Subcutaneous abdominal adipose tissue (tissue), 5 donors: ENCODE data around the gene GRB14.
"Not testable (repeated sequence)": the region's sequence is repeated elsewhere in the genome, so short reads cannot be mapped to it uniquely, and the experiment has no call there.

ENCODE experiments used
- H3K27ac ChIP-seq: one replicate; pipeline ENCODE4 v1.7.0; 2013; ENCODE audit warnings: low read depth, mild to moderate bottlenecking, inconsistent platforms, low read length, moderate library complexity
- H3K27me3 ChIP-seq, 5 donors: one replicate each; pipeline ENCODE4 v1.7.0; 2013; ENCODE audit warnings: low read length in 5 of 5, inconsistent platforms in 1 of 5; ENCODE audit not compliant: control insufficient read depth in 5 of 5, insufficient read depth in 4 of 5
- H3K36me3 ChIP-seq, 5 donors: one replicate each; pipeline ENCODE4 v1.7.0; 2013; ENCODE audit warnings: low read length in 5 of 5; ENCODE audit not compliant: control insufficient read depth in 5 of 5, insufficient read depth in 5 of 5
- H3K4me1 ChIP-seq, 5 donors: one replicate each; pipeline ENCODE4 v1.7.0; 2013; ENCODE audit warnings: low read length in 5 of 5, mild to moderate bottlenecking in 3 of 5, moderate library complexity in 1 of 5; ENCODE audit not compliant: control insufficient read depth in 5 of 5, insufficient read depth in 5 of 5
- H3K4me3 ChIP-seq, 5 donors: one replicate each; pipeline ENCODE4 v1.7.0; 2013; ENCODE audit warnings: low read length in 5 of 5, low read depth in 1 of 5
- H3K9ac ChIP-seq, 5 donors: one replicate each; pipeline ENCODE4 v1.7.0; 2013; ENCODE audit warnings: low read length in 5 of 5, mild to moderate bottlenecking in 4 of 5, moderate library complexity in 3 of 5
- H3K9me3 ChIP-seq, 5 donors: one replicate each; pipeline ENCODE4 v1.7.0; 2013; ENCODE audit warnings: low read length in 5 of 5; ENCODE audit not compliant: control insufficient read depth in 5 of 5
- donor health status: healthy.
- donor health status: healthy.
- donor health status: healthy.
- donor health status: healthy.
- donor health status: healthy.

The GRB14 gene

DNA sequence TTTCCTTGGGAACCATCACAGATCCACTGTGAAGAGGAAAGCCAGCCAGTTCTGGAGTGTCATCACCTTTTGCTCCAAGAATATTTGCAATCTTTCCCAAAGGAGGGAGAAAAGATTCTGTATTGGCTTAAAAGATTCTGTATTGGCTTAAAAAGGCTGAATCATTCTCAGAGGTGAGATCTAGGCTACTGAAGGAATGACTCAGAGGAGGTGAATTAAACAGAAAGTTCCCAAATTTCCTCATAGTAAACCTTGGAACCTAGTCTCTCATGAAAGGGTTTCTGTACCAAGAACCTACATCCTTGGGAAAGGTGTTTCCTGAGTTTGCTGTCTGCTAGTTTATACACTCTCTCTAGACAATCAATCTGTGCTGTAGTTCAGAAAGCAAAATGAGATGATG lies 34.1 kb upstream of the GRB14 start:
- H3K9ac ChIP-seq = no peak overlapping the region
- H3K27me3 ChIP-seq = no peaks in the 10 kb centered on the region
- no peak overlapping the region for H3K27ac ChIP-seq
- peaks cover 0 to 24% (median 9%) of the 10 kb centered on the region in 5 donors for H3K36me3 ChIP-seq
- H3K9me3 ChIP-seq = peaks cover 3 to 43% (median 20%) of the 10 kb centered on the region in 5 donors
- H3K4me1 ChIP-seq = peaks cover 0 to 3% (median 0%) of the 10 kb centered on the region in 5 donors
- no peak overlapping the region for H3K4me3 ChIP-seq

GRCh38 chr2:164651361-164651760 lies 30.1 kb upstream of the GRB14 start:
- peaks cover 15 to 71% (median 56%) of the 10 kb centered on the region in 5 donors for H3K9me3 ChIP-seq
- no peaks in the 10 kb centered on the region for H3K27me3 ChIP-seq
- H3K36me3 ChIP-seq = peaks cover 0 to 10% (median 0%) of the 10 kb centered on the region in 5 donors
- peaks cover 0 to 3% (median 0%) of the 10 kb centered on the region in 5 donors for H3K4me1 ChIP-seq
- H3K4me3 ChIP-seq = peak overlapping the region in 2 of 5 donors; percentile 11 to 18
- no peak overlapping the region for H3K9ac ChIP-seq
- H3K27ac ChIP-seq = no peak overlapping the region

GRCh38 chr2:164644036-164644700 lies 22.9 kb upstream of the GRB14 start:
- no peaks in the 10 kb centered on the region for H3K36me3 ChIP-seq
- H3K4me3 ChIP-seq = no peak overlapping the region
- H3K27me3 ChIP-seq = no peaks in the 10 kb centered on the region
- H3K27ac ChIP-seq = no peak overlapping the region
- no peak overlapping the region for H3K9ac ChIP-seq
- H3K9me3 ChIP-seq = peaks cover 6 to 36% (median 33%) of the 10 kb centered on the region in 5 donors
- no peaks in the 10 kb centered on the region for H3K4me1 ChIP-seq

DNA sequence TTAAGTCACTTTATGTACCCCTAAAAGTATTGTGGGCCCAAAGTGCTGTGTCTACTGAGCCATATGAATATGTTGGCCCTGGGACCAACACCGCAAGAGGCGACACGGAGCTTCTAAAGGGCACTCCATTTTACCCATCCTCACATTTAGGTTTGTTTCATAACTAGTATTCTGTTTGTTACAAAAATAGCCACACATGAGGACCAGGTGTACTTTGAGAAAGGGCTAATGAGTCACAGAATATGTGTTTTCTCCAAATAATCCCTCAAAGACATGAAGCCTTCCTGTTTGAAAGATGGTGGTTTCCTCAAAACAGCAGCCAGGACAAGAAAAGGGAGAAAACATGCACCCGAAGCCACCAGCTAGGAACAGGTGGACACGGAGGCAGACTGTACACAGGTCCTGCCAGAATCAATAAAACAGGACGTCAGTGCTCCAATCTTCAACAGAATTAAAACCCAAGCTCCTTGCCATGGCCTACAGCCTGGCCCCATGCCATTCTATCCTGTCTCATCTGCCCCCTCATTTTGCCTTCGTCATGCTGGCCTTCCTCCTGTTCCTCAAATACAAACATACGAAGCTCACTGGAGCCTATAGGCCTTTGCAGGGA lies 21.8 kb upstream of the GRB14 start:
- H3K4me1 ChIP-seq = no peaks in the 10 kb centered on the region
- H3K27me3 ChIP-seq = no peaks in the 10 kb centered on the region
- H3K27ac ChIP-seq = no peak overlapping the region
- no peak overlapping the region for H3K4me3 ChIP-seq
- H3K36me3 ChIP-seq = no peaks in the 10 kb centered on the region
- H3K9me3 ChIP-seq = peaks cover 1 to 27% (median 22%) of the 10 kb centered on the region in 5 donors
- no peak overlapping the region for H3K9ac ChIP-seq

- Histone ChIP-seq H3K9ac (no peak overlapping the region), H3K4me3 (no peak overlapping the region), H3K27ac (no peak overlapping the region), H3K36me3 (no peaks in the 10 kb centered on the region), H3K27me3 (no peaks in the 10 kb centered on the region), H3K9me3 (peaks cover 0 to 22% (median 15%) of the 10 kb centered on the region in 5 donors), H3K4me1 (no peaks in the 10 kb centered on the region)
Measured at GRCh38 chr2:164642268-164642667, 21.0 kb upstream of the GRB14 start.

- H3K4me1 ChIP-seq, H3K4me3 ChIP-seq, H3K27ac ChIP-seq, H3K27me3 ChIP-seq, H3K9me3 ChIP-seq, H3K36me3 ChIP-seq, H3K9ac ChIP-seq: not testable (repeated sequence)
Measured at GRCh38 chr2:164628319-164628718, 7.0 kb upstream of the GRB14 start.

DNA sequence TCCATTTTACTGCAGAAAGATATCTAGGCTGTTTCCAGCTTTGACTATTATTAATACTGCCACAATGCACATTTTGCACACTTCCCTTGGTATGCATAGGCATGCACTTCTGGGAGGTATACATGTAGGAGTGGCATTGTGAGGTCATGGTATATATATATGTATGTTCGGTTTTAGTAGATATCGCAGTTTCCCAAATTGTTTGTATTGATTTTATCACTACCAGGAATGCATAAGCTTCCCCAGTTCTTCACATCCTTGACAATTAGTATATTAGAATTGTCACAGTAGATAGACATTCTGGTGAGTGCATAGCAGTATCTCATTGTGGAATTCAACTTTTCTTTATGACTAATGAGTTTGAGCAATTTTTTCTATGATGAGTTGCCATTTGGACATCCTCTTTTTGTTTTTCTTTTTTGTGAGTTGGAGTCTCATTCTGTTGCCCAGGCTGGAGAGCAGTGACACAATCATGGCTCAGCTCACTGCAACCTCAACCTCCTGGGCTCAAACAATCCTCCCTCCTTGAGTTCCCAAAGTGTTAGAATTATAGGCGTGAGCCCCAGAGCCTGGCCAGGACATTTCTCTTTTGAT lies 4.2 kb upstream of the GRB14 start:
- H3K4me3 ChIP-seq = no peak overlapping the region

DNA sequence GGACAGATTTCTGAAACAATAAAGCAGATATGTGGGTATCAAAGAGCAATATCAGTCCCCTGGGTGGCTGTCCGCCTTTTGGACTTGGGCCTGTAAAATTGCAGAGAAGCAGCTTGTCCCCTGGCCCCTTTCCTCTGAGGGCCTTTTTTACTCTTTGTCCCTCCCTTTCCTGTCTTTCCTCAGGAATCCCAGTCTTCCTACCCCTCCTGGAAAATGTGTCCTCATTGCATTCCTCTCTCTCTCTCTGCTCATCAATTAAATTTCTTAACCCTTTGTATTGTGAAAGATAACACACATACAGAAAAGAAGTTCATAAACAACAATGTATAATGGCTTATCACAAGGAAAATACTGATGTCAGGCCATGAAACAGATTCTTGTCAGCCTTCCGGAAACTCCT lies 3.0 kb upstream of the GRB14 start:
- H3K27ac ChIP-seq = no peak overlapping the region
- peaks cover 0 to 3% (median 0%) of the 10 kb centered on the region in 5 donors for H3K27me3 ChIP-seq
- no peaks in the 10 kb centered on the region for H3K36me3 ChIP-seq
- H3K9ac ChIP-seq = no peak overlapping the region
- H3K4me3 ChIP-seq = no peak overlapping the region
- no peaks in the 10 kb centered on the region for H3K9me3 ChIP-seq
- peaks cover 0 to 19% (median 8%) of the 10 kb centered on the region in 5 donors for H3K4me1 ChIP-seq

More for the DNA sequence above, 4.2 kb upstream of the GRB14 start:
- Histone ChIP-seq H3K27me3 (peaks cover 0 to 3% (median 0%) of the 10 kb centered on the region in 5 donors), H3K27ac (no peak overlapping the region), H3K9ac (no peak overlapping the region), H3K36me3 (no peaks in the 10 kb centered on the region), H3K9me3 (no peaks in the 10 kb centered on the region), H3K4me1 (peaks cover 0 to 15% (median 7%) of the 10 kb centered on the region in 5 donors)

DNA sequence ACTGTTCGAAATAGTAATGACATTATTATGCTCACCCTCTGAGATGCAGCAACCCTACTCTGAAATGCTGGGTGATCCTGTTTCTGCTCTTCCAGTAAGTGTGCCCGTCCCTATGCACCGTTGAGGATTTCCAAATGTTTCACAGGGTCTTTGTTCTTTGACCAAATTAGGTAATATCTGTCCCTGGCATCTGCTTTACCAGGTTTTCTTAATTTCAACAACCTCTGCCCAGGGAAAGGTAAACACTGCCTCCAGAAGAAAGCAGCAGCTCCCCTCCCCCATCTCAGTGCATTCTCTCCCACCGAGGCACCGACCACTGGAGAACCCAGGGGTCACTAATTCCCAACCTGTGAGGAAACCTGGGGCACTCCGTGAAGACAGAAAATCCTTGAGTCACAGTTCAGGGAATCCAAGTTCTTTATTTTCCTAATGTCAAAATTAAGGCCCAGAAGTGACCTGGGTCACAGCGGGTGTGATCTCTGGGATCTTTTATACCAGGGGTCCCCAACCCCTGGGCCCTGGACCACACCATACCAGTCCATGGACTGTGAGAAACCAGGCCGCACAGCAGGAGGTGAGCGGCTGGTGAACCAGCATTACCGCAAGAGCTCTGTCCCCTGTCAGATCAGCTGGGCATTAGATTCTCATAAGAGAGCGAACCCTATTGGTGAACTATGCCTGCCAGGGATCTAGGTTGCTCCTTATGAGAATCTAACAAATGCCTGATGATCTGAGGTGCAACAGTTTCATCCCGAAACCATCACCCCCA lies 1.2 kb upstream of the GRB14 start:
- Histone ChIP-seq H3K36me3 (no peaks in the 10 kb centered on the region), H3K27ac (no peak overlapping the region), H3K4me1 (peaks cover 0 to 19% (median 8%) of the 10 kb centered on the region in 5 donors), H3K27me3 (peaks cover 0 to 3% (median 0%) of the 10 kb centered on the region in 5 donors), H3K9me3 (no peaks in the 10 kb centered on the region), H3K4me3 (no peak overlapping the region), H3K9ac (no peak overlapping the region)
